Hypothalamus (tissue), 51 donors: ENCODE measurements around the gene APPL2.
"Not testable (repeated sequence)": the region's sequence is repeated elsewhere in the genome, so short reads cannot be mapped to it uniquely, and the experiment has no call there.

Experiments used
- DNase-seq, 51 donors: peaks; one replicate each; lab custom pipeline; 2025; lab: John Stamatoyannopoulos, UW

APPL2 gene

DNA sequence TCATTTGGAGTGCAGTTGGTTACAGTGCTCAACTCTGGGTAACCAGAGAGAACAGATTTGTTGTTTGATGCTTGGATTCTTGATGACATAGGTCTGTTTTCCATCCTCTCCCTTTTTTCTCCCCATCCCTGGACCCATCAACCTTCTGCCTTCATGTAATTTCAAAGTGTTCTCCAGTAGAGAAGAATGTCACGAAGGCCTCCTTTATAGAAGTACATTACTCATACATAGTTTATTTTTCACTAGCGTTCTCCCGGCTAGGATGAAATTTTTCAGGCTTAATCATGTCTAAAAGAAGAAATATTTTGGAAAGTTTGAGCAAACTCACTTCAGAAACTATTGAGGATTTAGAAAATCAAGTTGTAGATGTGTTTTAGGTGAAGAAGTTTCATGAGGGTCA is 20.9 kb upstream of the APPL2 start:
- no peak for DNase-seq

DNA sequence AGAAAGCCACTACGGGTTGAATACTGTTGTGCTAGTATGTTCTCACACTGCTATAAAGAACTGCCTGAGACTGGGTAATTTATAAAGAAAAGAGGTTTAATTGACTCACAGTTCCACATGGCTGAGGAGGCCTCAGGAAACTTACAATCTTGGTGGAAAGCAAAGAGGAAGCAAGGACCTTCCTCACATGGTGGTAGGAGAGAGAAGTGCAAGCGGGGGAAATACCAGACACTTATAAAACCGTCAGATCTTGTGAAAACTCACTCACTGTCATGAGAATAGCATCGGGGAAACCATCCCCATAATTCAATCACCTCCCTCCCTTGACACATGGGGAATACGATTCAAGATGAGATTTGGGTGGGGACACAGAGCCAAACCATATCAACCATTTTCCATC is 20.5 kb upstream of the APPL2 start:
- not testable (repeated sequence) for DNase-seq

DNA sequence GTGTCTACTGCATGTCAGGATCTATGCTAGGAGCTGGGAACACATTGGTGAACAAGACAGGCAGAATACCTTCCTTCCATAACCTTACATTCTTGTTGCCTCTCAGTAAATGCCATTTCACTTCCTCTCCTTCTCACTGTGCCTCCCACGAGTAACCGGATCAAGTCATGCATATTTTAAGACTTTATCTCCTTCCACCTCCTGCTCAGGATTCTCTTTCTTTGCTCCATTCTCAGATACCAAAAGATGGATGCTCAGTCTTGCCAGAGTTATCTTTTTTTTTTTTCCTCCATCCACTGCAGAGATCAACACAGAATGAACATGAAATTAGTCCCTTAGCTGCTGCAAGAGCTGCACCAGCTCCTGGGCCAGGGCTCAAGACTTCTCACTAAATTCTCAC is 20.0 kb upstream of the APPL2 start:
- DNase-seq, result no peak

DNA sequence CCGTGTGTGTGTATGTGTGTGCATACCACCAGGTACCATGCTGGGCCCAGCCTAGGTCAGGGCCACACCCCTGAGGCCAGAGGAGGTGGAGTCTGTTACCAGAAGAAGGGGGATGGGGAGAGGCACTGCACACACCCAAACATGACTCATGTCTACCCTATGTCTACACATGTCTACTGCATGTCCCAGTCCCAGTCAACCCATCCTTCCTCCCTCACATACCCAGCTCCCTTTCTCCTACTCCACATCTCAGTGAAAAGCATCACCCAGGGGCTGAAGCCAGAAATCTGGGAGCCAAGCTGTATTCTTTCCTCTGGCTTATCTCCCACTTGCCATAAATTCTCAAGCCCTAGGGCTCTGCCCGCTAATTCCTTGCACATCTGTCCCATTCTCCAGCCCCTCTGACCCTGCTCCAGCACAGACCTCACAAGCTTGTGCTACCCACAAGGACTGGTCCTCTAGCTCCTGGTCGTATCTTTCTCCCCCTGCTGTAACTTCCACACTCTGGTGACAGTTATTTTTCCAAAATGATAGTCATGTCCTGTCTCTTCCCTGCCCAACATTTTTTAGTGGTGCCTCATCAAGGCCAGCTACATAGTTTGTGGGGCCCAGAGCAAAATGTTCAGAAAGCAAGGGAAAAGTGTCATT is 18.0 kb upstream of the APPL2 start:
- no peak for DNase-seq

DNA sequence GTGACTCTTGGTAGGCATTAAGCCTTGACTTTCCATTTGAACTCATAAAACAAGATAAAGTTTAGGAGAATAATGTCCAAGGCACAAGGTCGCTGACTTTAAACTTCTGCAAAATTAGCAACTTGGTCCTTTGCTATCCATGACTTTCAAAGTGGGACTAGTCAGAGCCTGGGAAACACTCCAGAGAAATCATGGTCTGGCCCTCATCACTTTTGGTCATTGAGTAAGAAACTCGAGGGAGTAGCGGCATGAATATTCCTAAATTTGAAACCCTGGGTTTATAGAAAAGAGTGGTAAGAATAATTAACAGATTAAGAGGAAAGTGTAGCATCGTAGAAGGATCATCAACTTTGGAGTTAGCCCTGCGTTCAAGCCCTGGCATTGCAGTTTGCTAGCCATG is 16.9 kb upstream of the APPL2 start:
- no peak for DNase-seq

DNA sequence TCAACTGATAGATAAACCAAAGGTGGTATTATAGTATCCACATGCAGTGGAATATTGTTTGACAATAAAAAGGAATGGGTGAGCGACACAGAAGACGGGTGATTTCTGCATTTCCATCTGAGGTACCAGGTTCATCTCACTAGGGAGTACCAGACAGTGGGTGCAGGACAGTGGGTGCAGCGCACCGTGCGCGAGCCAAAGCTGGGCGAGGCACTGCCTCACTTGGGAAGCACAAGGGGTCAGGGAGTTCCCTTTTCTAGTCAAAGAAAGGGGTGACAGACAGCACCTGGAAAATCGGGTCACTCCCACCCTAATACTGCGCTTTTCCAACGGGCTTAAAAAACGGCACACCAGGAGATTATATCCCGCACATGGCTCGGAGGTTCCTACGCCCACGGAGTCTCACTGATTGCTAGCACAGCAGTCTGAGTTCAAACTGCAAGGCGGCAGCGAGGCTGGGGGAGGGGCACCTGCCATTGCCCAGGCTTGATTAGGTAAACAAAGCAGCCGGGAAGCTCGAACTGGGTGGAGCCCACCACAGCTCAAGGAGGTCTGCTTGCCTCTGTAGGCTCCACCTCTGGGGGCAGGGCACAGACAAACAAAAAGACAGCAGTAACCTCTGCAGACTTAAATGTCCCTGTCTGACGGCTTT is 9.9 kb upstream of the APPL2 start:
- DNase-seq, result not testable (repeated sequence)

DNA sequence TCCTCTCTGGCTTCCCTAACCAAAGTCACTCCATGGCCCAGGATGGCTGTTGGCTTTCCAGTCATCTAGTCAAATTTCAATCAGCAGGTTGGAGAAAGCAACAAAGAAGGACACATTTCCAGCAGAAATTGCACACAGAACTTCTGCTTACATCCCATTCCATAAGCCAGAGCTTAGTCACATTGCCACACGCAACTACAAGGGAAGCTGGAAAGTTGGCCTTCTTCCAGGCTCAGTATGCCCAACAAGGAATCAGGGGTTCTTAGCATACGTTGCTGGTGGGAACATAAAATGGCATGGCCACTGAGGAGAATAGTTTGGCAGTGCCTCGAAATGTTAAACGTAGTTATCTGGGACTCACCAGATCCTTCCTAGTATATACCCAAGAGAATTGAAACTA is 9.3 kb upstream of the APPL2 start:
- no peak for DNase-seq

DNA sequence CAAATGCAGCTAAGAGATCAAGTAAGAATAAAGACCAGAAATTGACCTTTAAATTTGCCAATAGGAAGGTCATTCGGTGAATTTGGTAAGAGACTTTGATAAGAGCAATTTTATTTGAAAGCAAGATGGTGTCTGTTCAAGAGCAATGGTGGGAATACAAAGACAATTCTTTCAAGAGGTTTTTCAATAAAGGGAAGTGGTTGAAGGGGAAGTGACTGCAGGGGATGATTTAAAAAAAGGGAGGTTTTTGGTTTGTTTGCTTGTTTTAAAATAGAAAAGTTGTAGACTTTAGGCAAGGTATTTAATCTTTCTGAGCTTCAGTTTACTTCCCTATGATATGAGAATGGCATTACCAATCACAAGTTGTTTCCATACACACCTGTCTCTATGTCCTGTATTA is 4.3 kb upstream of the APPL2 start:
- no peak for DNase-seq

DNA sequence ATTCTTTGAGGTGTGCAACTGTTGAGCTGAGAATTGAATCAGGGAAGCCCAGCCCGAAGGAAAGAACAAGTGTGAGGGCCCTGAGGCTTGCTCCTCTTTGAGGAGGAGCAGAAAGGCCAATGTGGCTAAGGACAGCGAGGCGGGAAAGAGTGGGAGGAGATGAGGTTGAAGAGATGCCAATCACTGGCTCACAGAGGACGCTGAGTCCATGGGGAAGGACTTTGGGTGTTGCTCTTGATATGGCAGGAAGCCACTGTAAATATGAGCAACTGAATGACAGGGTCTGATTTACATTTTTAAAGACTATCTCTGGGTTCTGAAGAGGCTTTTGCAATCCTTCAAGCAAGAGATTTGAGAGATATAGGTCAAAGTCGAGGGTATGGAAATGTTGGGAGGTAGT is 3.3 kb upstream of the APPL2 start:
- no peak for DNase-seq

DNA sequence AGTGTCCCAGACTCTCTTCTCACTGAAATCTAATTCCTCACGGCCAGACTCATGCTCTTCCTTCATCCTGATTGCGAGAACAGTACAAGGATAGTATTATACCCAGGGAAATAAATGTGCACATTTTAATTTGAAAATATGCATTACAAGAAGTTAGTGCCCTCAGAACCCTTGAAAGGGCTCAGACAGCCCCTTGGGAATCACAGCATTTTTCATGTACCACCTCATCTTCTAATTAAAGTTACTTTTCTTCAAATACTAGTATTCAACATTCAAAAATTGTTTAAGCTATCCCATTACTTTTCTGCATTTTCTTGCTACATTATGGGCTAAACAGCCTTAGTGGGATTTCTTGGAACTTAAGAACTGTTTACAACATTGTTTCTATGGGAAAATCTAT is 1.7 kb upstream of the APPL2 start:
- DNase-seq, result no peak

DNA sequence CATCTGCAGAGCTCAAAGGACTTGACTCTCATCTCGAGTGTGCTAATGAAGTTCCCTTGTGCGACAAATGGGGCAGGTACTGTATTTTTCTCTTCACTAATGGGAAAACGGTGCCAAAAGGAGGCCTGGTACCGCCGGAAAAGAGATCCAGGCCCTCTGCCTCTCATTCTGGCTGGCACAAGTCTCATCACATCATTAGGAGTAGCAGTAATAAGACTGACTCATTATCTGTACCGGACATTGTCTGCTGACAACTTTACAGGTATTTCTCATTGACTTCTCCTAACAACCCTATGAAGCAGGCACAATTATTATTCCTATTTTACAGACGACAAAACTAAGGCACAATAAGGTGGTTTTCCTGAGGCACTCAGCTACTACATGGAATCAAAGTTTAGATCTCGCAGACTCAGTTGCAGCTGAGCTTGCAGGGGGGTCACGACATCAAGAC is 668 bp downstream of the APPL2 start:
- peak in 3 of 51 donors; percentile 20 to 60 (median 41) for DNase-seq

DNA sequence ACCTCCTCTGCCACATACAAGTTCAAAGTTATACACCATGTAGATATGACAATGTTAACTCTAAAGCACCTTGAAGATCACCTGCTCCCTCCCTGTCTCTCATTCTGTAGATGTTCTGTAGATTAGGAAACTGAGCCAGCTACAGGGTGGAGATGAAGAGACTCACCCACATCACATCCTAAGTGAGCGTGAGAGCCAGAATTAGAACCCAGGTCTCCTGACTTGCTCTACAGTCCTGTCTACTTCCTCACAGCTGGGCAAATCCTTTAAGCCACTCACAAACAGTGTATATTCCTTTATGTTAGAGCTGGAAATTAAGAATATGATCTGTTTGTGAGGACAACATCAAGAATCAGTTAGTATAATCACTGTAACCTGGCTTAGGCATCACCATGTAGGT is 1.8 kb downstream of the APPL2 start:
- DNase-seq, result no peak

DNA sequence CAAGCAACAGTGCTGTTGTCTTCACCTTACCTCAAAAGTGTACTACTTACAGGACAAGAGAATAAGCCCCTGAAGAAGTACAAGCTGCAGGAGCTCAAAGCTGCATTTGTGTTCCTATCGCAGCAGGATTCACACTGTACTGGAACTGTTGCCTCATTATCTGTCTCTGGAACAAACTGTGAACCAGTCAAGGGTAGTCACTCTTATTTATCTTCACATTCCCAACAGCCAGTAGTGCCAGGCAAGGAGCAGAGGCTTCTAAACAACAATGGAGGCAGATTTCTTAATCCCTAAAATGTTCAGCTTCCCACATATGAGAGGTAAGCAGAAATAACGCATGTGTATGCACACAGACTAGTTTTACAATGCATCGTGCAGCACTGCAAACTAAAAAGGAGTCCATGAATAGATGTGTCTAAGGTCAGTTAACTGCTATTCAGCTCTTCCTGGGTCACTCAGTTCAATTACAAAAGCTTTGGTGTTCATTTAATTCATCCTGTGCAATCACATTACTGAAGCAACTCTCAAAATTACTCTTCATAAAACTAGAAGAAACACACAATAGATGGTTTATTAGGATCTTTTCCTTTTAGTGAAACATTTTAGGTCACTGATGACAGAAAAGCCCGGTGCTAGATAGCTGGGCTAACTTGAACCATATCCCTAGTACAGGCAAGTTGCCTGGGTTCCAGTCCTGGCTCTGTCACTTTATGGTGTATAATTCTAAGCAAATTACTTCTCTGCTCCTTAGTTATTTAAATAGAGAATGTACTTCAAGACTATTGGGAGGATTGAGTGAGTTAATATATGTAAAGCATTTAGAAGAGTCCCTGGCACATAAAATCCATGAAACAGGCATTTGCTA is 2.7 kb downstream of the APPL2 start:
- peak in 4 of 51 donors; percentile 14 to 44 (median 34) for DNase-seq

DNA sequence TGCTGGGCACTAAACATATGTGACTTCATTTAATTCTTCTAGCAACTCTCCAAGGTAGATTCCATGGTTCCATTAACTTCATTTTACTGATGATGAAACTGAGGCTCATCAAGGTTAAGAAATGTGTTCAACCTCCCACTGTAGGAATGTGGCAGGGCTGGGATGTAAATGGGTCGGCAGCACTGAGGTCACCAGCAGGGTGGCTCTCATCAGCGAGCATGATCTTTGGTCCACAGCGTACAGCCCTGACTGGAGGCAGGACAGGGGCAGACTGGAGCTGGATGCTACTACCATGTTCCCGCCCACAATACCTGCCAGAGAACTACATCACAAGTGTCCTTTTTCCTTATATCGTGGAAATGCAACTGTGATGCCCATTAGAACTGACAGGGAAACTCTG is 4.6 kb downstream of the APPL2 start:
- DNase-seq, result peak in 1 of 51 donors; percentile 12

DNA sequence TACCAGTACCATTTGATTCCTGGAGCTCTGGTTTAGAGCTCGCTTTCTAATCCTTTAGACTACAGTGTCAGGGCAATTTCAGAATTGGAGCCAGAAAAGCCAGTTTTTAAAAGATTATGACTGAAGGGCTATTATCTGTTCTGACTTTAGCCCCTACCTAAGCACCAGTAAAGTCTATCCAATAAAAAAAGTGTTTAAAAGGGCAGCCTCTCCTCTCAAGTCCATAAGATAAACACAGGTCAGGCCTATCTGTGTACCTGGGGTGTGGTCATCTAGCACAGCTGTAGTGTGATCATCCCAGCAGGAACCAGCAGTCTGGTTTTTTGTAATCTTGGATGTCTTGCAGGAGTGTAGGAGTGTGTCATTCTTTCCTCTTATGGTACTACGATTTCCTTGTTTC is 6.6 kb downstream of the APPL2 start:
- DNase-seq, result no peak

DNA sequence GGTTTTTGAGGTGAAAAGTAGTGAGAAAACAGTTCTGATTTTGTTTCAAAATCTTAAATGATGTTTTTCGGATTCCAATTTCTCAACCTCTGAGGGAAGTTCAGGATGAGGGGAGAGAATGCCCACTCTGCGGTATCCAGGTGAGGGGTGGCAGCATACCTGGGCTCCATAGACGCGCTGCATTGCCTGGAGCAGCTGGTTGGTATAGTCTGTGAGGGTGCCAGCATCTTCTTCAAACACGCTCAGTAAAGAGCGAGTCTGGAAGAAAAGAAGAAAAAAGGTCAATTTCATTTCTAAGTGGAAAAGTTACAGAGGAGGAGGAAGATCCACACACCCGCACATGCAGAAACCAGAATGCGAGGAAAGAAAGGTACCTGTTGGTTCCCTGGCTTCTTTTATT is 7.0 kb downstream of the APPL2 start:
- DNase-seq, result no peak

DNA sequence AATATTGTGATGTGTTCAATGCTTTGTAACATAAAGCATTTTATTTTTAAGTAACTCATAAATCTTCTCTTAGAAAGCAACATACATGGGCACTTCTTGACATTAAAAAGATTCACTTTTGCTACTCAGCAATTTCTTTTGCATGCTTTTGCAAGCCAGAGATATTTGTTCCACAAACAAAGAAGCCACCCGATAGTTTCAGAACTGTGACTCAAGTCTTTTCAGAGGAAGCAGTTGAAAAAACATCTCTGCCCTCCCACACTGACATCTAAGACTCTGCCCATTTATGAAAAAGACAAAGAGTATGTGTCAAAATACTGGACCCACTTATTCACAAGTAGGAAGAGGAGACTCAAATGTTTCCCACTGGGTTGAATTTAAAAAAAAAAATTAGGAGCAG is 7.5 kb downstream of the APPL2 start:
- DNase-seq, result peak in 1 of 51 donors; percentile 39

DNA sequence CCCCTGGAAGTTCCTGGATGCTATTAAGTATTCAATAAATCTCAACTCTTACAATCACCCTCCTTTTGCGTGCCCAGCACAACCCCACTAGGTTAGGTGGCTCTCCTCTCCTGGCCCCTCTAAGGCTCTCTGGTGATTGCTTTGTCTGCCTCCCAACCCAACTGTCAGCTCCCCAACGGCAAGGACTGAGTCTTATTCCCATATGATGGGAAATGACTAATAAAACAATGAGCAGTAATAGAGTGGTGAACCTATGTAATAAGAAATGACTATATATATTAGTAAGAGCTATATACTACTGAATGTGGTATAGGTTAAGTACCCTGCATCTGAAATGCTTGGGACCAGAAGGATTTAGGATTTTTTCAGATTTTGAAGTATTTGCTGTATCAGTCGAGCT is 8.1 kb downstream of the APPL2 start:
- no peak for DNase-seq

DNA sequence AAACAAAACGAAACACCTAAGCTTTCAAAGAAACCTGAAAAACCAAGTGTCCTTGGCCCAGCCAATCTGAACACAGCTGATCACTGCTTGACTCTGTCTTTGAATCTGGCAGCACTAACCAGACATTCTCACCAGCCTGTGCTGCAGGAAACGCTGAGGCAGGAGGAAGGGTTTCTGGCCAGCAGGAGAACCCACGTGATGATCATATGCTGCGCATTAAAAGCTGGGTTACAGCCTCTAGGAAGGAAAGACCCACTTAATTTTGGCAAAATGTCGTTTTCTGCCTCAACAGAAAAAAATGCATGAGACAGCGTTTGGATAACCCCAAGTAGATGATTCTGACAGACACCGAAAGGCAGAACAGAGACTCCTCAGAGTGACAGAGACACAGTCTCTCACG is 9.8 kb downstream of the APPL2 start:
- peak in 41 of 51 donors; percentile 10 to 84 (median 60) for DNase-seq

DNA sequence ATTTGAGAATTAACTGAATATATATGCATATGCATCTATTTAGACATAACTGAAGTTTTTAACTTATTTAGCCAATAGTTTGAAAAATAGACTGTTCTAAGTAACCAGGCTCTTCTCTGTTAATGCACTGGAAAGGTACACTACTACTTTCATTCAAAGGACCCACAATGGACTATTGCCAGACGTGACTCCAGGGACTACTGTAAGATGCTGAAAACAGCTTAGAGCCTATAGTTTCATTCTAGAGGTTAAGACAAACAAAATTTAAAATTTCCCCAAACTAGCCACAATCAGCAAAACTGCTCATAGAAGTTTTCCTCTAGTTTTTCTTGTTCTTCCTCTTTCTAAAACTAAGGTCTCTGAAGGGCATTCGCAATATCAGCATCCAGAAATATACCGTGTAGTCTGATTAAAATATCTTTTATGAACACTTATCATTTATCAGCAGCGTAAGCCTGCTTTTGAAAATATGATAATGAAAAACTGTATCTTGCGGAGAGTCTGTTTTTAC is 10.4 kb downstream of the APPL2 start:
- DNase-seq, result no peak

DNA sequence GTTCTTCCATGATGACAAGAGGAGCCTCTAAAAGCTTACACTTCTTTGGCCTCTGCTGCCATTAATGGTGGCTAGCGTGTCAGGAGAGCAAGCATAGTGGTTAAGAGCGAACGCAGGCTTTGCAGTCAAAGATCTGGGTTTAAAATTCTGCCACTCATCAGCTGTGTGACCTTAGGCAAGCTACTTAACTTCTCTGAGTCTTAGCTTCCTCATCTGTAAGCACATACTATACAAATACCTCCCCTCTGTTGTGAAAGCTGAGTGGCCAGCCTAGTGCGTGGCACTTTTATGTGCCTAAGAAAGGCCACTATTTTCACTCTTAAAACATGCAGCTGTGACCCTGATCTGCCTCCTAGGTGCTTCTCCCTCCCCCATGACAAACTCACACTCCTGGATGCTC is 11.6 kb downstream of the APPL2 start:
- DNase-seq, result no peak

DNA sequence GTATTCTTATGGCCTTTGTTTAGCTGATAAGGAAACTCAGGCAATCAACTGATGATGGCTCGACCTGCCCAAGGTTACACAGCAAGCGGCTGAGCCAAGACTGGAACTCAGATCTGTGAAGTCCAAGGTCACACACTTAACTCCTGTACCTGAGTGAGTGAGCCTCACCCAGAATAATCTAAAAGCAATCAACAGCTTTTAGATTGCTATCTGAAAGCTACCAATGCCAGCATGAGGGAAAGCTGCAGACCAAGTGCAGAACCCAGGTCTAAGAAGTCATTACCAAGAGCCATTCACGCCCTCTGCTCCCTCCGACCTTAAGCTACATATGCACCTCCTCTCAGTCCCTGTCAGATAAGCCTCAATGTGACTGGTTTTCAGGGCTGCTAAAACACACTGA is 12.1 kb downstream of the APPL2 start:
- no peak for DNase-seq
